Measurements from ENCODE around the gene LIN28A. TPM values are rescaled to one million over a fixed set of nuclear protein-coding genes. Genes with fewer than 3 reads are reported as not detected.

LIN28A gene
- total RNA-seq, 1 donor from 2014 or later: not detected

DNA sequence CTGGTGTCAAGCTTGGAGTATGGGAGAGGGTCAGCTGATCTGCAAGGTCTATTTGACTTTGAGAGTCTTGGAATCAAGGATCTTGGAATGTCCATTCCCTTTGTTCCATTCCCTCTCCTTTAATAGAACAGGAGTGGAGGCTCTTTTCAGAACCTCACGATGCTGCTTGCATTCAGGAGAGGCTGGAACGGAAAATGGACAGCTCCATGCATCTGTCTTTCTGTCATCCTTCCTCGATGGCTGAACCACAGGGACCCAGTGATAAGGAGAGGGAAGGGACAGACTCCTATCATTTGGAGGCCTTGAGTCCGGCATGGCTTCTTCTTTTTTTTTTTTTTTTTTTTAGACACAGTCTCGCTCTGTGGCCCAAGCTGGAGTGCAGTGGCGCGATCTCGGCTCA is 14.9 kb upstream of the LIN28A start:
- CTCF ChIA-PET: no interaction called here
- TF ChIP-seq, protein P1, sequence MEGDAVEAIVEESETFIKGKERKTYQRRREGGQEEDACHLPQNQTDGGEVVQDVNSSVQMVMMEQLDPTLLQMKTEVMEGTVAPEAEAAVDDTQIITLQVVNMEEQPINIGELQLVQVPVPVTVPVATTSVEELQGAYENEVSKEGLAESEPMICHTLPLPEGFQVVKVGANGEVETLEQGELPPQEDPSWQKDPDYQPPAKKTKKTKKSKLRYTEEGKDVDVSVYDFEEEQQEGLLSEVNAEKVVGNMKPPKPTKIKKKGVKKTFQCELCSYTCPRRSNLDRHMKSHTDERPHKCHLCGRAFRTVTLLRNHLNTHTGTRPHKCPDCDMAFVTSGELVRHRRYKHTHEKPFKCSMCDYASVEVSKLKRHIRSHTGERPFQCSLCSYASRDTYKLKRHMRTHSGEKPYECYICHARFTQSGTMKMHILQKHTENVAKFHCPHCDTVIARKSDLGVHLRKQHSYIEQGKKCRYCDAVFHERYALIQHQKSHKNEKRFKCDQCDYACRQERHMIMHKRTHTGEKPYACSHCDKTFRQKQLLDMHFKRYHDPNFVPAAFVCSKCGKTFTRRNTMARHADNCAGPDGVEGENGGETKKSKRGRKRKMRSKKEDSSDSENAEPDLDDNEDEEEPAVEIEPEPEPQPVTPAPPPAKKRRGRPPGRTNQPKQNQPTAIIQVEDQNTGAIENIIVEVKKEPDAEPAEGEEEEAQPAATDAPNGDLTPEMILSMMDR (IDR thresholded peaks at IDR 0.05): no peak
- H3K27ac Mint-ChIP-seq: no peak overlapping the region
- H3K9me3 Mint-ChIP-seq: no peaks in the 10 kb centered on the region
- H3K4me3 Mint-ChIP-seq: no peak overlapping the region
- POLR2A ChIA-PET: no interaction called here
- DNase-seq (no peak), ATAC-seq (ENCODE audit: low read depth) (no peak)
- intact Hi-C loops (cut with micrococcal nuclease): no loop called here
- H3K4me1 Mint-ChIP-seq: no peaks in the 10 kb centered on the region
- H3K27me3 Mint-ChIP-seq: peaks cover 19% of the 10 kb centered on the region
- no peaks in the 10 kb centered on the region for H3K36me3 Mint-ChIP-seq (ENCODE audit: low read depth)

DNA sequence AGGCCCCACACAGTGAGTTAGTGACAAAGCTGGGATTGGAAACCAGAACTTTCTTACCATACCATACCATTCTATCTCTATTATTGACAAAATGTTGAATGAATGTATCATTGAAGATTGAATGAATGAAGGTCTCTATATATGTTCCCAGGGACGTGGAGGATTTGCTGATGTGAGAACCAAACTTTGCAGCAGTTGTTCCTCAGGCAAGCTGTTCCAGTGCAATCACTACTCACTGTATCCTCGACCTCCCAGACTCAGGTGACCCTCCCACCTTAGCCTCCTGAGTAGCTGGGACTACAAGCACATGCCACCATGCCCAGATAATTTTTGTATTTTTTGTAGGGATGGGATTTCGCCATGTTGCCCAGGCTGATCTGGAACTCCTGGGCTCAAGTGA is 11.6 kb upstream of the LIN28A start:
- H3K4me3 Mint-ChIP-seq: no peak overlapping the region
- ATAC-seq (ENCODE audit: low read depth) (no peak), DNase-seq (no peak)
- H3K27ac Mint-ChIP-seq: no peak overlapping the region
- ChIA-PET CTCF (no interaction called here), POLR2A (interaction anchor here (0.7 kb wide), 1 partner anchor 39 kb away, joined by 3 read pairs; no protein-coding TSS in a partner anchor)
- intact Hi-C loops (cut with micrococcal nuclease): no loop called here
- no peaks in the 10 kb centered on the region for H3K4me1 Mint-ChIP-seq
- TF ChIP-seq, protein P1 (IDR thresholded peaks at IDR 0.05): no peak
- no peaks in the 10 kb centered on the region for H3K9me3 Mint-ChIP-seq
- H3K27me3 Mint-ChIP-seq: peaks cover 17% of the 10 kb centered on the region
- H3K36me3 Mint-ChIP-seq (ENCODE audit: low read depth): no peaks in the 10 kb centered on the region

DNA sequence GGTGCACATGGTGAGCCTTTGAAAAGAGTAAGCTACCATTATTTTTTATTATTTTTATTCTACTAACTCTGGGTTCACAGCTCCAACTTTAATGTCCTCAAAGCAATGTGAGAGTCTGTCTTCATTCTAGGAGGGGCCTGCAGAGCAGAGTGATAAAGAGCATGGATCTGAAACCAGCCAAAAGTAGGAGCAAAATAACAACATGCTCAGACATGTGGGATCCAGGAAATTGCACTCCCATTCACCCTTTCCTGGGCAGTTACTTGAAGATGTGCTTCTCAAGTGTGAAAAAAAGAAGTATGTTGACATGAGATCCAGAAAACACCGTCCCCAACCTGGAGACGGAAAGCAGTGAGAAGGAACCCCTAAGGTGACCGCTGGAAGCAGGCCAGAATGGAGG is 8.7 kb upstream of the LIN28A start:
- intact Hi-C loops (cut with micrococcal nuclease): no loop called here
- TF ChIP-seq, protein P1 (IDR thresholded peaks at IDR 0.05): no peak
- ATAC-seq (ENCODE audit: low read depth): no peak
- no peak for DNase-seq
- POLR2A ChIA-PET: no interaction called here
- Mint-ChIP-seq H3K4me1 (no peaks in the 10 kb centered on the region), H3K36me3 (ENCODE audit: low read depth) (no peaks in the 10 kb centered on the region), H3K27me3 (peaks cover 33% of the 10 kb centered on the region), H3K4me3 (no peak overlapping the region), H3K27ac (no peak overlapping the region), H3K9me3 (no peaks in the 10 kb centered on the region)
- CTCF ChIA-PET: no interaction called here

DNA sequence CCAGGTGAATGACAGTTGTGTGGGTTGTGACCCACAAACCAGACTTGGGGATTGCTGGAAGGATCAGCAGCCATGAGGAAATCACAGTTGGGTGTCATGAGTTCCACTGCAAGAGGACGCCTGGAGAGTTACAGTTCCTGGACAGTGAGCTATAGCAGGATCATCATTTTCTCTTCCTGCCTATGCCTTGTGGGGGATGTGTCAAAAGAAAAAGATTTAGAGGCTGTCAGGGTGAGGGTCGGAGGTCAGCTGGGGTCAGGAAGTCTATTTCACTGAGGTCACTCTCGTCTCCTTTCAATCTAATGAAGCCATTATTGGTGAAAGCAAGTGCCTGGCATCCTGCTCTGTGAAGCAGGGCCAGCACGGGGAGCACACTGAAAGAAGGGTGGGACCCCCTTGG is 7.0 kb upstream of the LIN28A start:
- Mint-ChIP-seq H3K9me3 (no peaks in the 10 kb centered on the region), H3K4me1 (peaks cover 2% of the 10 kb centered on the region), H3K27me3 (peaks cover 37% of the 10 kb centered on the region)

DNA sequence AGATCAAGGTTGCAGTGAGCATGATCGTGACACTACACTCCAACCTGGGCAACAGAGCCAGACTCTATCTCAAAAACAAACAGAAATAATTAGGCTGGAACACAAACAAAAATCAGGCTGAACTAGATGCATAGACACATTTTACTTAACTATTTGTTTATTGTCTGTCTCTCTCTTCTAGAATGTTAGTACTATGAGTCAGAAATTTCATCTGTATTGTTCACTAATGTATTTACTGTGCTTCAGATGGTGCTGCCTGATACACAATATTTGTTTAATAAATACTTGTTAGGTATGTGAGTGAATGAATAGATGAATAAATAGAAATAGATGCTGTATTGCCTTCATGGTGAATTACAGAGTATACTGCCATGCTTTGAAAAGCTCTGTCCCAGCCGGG is 6.0 kb upstream of the LIN28A start:
- TF ChIP-seq, protein P1 (IDR thresholded peaks at IDR 0.05): no peak
- ATAC-seq (ENCODE audit: low read depth) (no peak), DNase-seq (no peak)
- H3K27me3 Mint-ChIP-seq: peaks cover 46% of the 10 kb centered on the region
- ChIA-PET CTCF (interaction anchor here (1.4 kb wide), 1 partner anchor 13 kb away, joined by 3 read pairs; no protein-coding TSS in a partner anchor), POLR2A (no interaction called here)
- no peaks in the 10 kb centered on the region for H3K9me3 Mint-ChIP-seq
- H3K4me3 Mint-ChIP-seq: no peak overlapping the region
- no peaks in the 10 kb centered on the region for H3K36me3 Mint-ChIP-seq (ENCODE audit: low read depth)
- intact Hi-C loops (cut with micrococcal nuclease): no loop called here
- H3K27ac Mint-ChIP-seq: no peak overlapping the region
- peaks cover 10% of the 10 kb centered on the region for H3K4me1 Mint-ChIP-seq

More for the DNA sequence above, 7.0 kb upstream of the LIN28A start:
- ChIA-PET CTCF (interaction anchor here (1.4 kb wide), 1 partner anchor 14 kb away, joined by 3 read pairs; no protein-coding TSS in a partner anchor), POLR2A (no interaction called here)
- DNase-seq (no peak), ATAC-seq (ENCODE audit: low read depth) (no peak)
- Mint-ChIP-seq H3K4me3 (no peak overlapping the region), H3K27ac (no peak overlapping the region), H3K36me3 (ENCODE audit: low read depth) (no peaks in the 10 kb centered on the region)
- TF ChIP-seq, protein P1 (IDR thresholded peaks at IDR 0.05): no peak
- intact Hi-C loops (cut with micrococcal nuclease): no loop called here
